ENCODE measurements around the gene KCNK15. TPM values are rescaled to one million over a fixed set of nuclear protein-coding genes. Genes with fewer than 3 reads are reported as not detected.

KCNK15 gene
- polyA plus RNA-seq, 1 donor (not counting 4 experiments of a cell fraction or from before 2014, with no cell fraction given) = not detected

GRCh38 chr20:44723391-44723790 is 22.3 kb upstream of the KCNK15 start:
- Histone ChIP-seq H3K9ac (ENCODE audit: control insufficient read depth, extremely low read depth, insufficient read depth, low read length) (no peak overlapping the region), H4K20me1 (ENCODE audit: control insufficient read depth, extremely low read depth, insufficient read depth, low read length) (peaks cover 3% of the 10 kb centered on the region), H3K36me3 (ENCODE audit: control insufficient read depth in 2 of 2, extremely low read depth in 1 of 2, insufficient read depth in 2 of 2, low read length in 2 of 2) (no peaks in the 10 kb centered on the region), H3K4me1 (ENCODE audit: control insufficient read depth, extremely low read depth, insufficient read depth, low read length) (peaks cover 16% of the 10 kb centered on the region), H3K79me2 (ENCODE audit: control insufficient read depth, insufficient read depth, low read length) (no peaks in the 10 kb centered on the region), H3K27me3 (ENCODE audit: control insufficient read depth, extremely low read depth, insufficient read depth, low read length) (no peaks in the 10 kb centered on the region), H3K9me1 (ENCODE audit: control insufficient read depth, extremely low read depth, insufficient read depth, low read length) (peaks cover 5% of the 10 kb centered on the region), H2AFZ (ENCODE audit: control insufficient read depth, low read length) (no peak overlapping the region), H3K4me2 (ENCODE audit: control insufficient read depth, extremely low read depth, insufficient read depth, low read depth, low read length) (no peak overlapping the region), H3K27ac (ENCODE audit: control insufficient read depth, insufficient read depth, low read length) (no peak overlapping the region), H3K4me3 (ENCODE audit: control insufficient read depth in 2 of 3, extremely low read depth in 1 of 3, insufficient read depth in 2 of 3, low read depth in 1 of 3, low read length in 3 of 3) (no peak overlapping the region), H3K9me3 (ENCODE audit: control insufficient read depth, low read depth, low read length) (no peaks in the 10 kb centered on the region)
- dilution Hi-C loops (cut with MboI; ENCODE audit: extremely low pct_ligation_motif_present, low sequenced_read_pairs) = no loop called here
- TF ChIP-seq, protein P1, sequence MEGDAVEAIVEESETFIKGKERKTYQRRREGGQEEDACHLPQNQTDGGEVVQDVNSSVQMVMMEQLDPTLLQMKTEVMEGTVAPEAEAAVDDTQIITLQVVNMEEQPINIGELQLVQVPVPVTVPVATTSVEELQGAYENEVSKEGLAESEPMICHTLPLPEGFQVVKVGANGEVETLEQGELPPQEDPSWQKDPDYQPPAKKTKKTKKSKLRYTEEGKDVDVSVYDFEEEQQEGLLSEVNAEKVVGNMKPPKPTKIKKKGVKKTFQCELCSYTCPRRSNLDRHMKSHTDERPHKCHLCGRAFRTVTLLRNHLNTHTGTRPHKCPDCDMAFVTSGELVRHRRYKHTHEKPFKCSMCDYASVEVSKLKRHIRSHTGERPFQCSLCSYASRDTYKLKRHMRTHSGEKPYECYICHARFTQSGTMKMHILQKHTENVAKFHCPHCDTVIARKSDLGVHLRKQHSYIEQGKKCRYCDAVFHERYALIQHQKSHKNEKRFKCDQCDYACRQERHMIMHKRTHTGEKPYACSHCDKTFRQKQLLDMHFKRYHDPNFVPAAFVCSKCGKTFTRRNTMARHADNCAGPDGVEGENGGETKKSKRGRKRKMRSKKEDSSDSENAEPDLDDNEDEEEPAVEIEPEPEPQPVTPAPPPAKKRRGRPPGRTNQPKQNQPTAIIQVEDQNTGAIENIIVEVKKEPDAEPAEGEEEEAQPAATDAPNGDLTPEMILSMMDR (optimal IDR thresholded peaks at IDR 0.05 in 1 of 3, IDR thresholded peaks at IDR 0.05 in 1 of 3, conservative IDR thresholded peaks at IDR 0.05 in 1 of 3; ENCODE audit: extremely low read depth in 1 of 3, insufficient read depth in 2 of 3, low read length in 3 of 3) = no peak
- TF ChIP-seq EZH2 (IDR thresholded peaks at IDR 0.05; ENCODE audit: low read length) = no peak
- FAIRE-seq = no peak
- DNase-seq (ENCODE audit: low read depth, low spot score) = no peak

- DNase-seq (ENCODE audit: low read depth, low spot score) (no peak), FAIRE-seq (no peak)
- H3K27ac ChIP-seq (ENCODE audit: control insufficient read depth, insufficient read depth, low read length) = no peak overlapping the region
- no peak overlapping the region for H2AFZ ChIP-seq (ENCODE audit: control insufficient read depth, low read length)
- no peaks in the 10 kb centered on the region for H3K36me3 ChIP-seq (ENCODE audit: control insufficient read depth in 2 of 2, extremely low read depth in 1 of 2, insufficient read depth in 2 of 2, low read length in 2 of 2)
- dilution Hi-C loops (cut with MboI; ENCODE audit: extremely low pct_ligation_motif_present, low sequenced_read_pairs) = no loop called here
- no peaks in the 10 kb centered on the region for H3K27me3 ChIP-seq (ENCODE audit: control insufficient read depth, extremely low read depth, insufficient read depth, low read length)
- peaks cover 5% of the 10 kb centered on the region for H3K9me1 ChIP-seq (ENCODE audit: control insufficient read depth, extremely low read depth, insufficient read depth, low read length)
- peaks cover 3% of the 10 kb centered on the region for H4K20me1 ChIP-seq (ENCODE audit: control insufficient read depth, extremely low read depth, insufficient read depth, low read length)
- no peaks in the 10 kb centered on the region for H3K79me2 ChIP-seq (ENCODE audit: control insufficient read depth, insufficient read depth, low read length)
- peaks cover 21% of the 10 kb centered on the region for H3K4me1 ChIP-seq (ENCODE audit: control insufficient read depth, extremely low read depth, insufficient read depth, low read length)
- H3K9ac ChIP-seq (ENCODE audit: control insufficient read depth, extremely low read depth, insufficient read depth, low read length) = no peak overlapping the region
- H3K9me3 ChIP-seq (ENCODE audit: control insufficient read depth, low read depth, low read length) = no peaks in the 10 kb centered on the region
- no peak overlapping the region for H3K4me3 ChIP-seq (ENCODE audit: control insufficient read depth in 2 of 3, extremely low read depth in 1 of 3, insufficient read depth in 2 of 3, low read depth in 1 of 3, low read length in 3 of 3)
- TF ChIP-seq, protein P1 (optimal IDR thresholded peaks at IDR 0.05 in 1 of 3, IDR thresholded peaks at IDR 0.05 in 1 of 3, conservative IDR thresholded peaks at IDR 0.05 in 1 of 3; ENCODE audit: extremely low read depth in 1 of 3, insufficient read depth in 2 of 3, low read length in 3 of 3) = no peak
- TF ChIP-seq EZH2 (IDR thresholded peaks at IDR 0.05; ENCODE audit: low read length) = no peak
- H3K4me2 ChIP-seq (ENCODE audit: control insufficient read depth, extremely low read depth, insufficient read depth, low read depth, low read length) = no peak overlapping the region
Observed at GRCh38 chr20:44723798-44724362, 21.8 kb upstream of the KCNK15 start.

Measured in keratinocyte (primary cell).